ENCODE data around the gene TRAF3IP1. TPM values are rescaled to one million over a fixed set of nuclear protein-coding genes. Genes with fewer than 3 reads are reported as not detected.
"Not testable (repeated sequence)": the region's sequence is repeated elsewhere in the genome, so short reads cannot be mapped to it uniquely, and the experiment has no call there.

Gene TRAF3IP1
- total RNA-seq, 1 donor from 2014 or later, result 7.8 TPM

GRCh38 chr2:238405217-238405555, 84.9 kb downstream of the TRAF3IP1 start:
- intact Hi-C loops (cut with micrococcal nuclease), result not testable (repeated sequence)

GRCh38 chr2:238406221-238406997, 86.1 kb downstream of the TRAF3IP1 start:
- intact Hi-C loops (cut with micrococcal nuclease), result no loop called here

GRCh38 chr2:238406998-238407285, 86.6 kb downstream of the TRAF3IP1 start:
- intact Hi-C loops (cut with micrococcal nuclease), result no loop called here

GRCh38 chr2:238407566-238407965, 87.2 kb downstream of the TRAF3IP1 start:
- intact Hi-C loops (cut with micrococcal nuclease), result no loop called here

- intact Hi-C loops (cut with micrococcal nuclease), result no loop called here
These were observed 88.5 kb downstream of the TRAF3IP1 start for GRCh38 chr2:238408615-238409340.

GRCh38 chr2:238409341-238410199, 89.3 kb downstream of the TRAF3IP1 start:
- intact Hi-C loops (cut with micrococcal nuclease), result no loop called here

GRCh38 chr2:238412067-238412767, 91.9 kb downstream of the TRAF3IP1 start:
- intact Hi-C loops (cut with micrococcal nuclease), result no loop called here

- intact Hi-C loops (cut with micrococcal nuclease), result no loop called here
These were observed 93.0 kb downstream of the TRAF3IP1 start for GRCh38 chr2:238413368-238413767.

- intact Hi-C loops (cut with micrococcal nuclease), result no loop called here
These were observed 94.9 kb downstream of the TRAF3IP1 start for GRCh38 chr2:238415036-238415764.

GRCh38 chr2:238415893-238416292, 95.6 kb downstream of the TRAF3IP1 start:
- intact Hi-C loops (cut with micrococcal nuclease), result no loop called here

GRCh38 chr2:238418196-238418998, 98.1 kb downstream of the TRAF3IP1 start:
- intact Hi-C loops (cut with micrococcal nuclease), result no loop called here

- intact Hi-C loops (cut with micrococcal nuclease), result no loop called here
These were observed 98.8 kb downstream of the TRAF3IP1 start for GRCh38 chr2:238418999-238419546.

GRCh38 chr2:238420442-238420841, 100.1 kb downstream of the TRAF3IP1 start:
- intact Hi-C loops (cut with micrococcal nuclease), result no loop called here

GRCh38 chr2:238420878-238421694, 100.8 kb downstream of the TRAF3IP1 start:
- intact Hi-C loops (cut with micrococcal nuclease), result no loop called here

- intact Hi-C loops (cut with micrococcal nuclease), result no loop called here
These were observed 101.3 kb downstream of the TRAF3IP1 start for GRCh38 chr2:238421695-238422035.

- intact Hi-C loops (cut with micrococcal nuclease), result no loop called here
These were observed 102.0 kb downstream of the TRAF3IP1 start for GRCh38 chr2:238422285-238422684.

- intact Hi-C loops (cut with micrococcal nuclease), result no loop called here
These were observed 102.6 kb downstream of the TRAF3IP1 start for GRCh38 chr2:238422940-238423339.

GRCh38 chr2:238423561-238424312, 103.4 kb downstream of the TRAF3IP1 start:
- intact Hi-C loops (cut with micrococcal nuclease), result no loop called here
